SK-N-SH treated with all-trans-retinoic acid at 6 μM for 48 hours (cell line): Measurements from ENCODE around the gene CACNA1H.

ENCODE experiments used
- BACH2 ChIP-seq: fragments of 250-450 bp; sonication (Bioruptor Pico); IDR thresholded peaks from 2 replicates; pipeline ENCODE4 v1.9.0; 2021; ENCODE audit warnings: mild to moderate bottlenecking, borderline replicate concordance
- CSDC2 ChIP-seq: fragments of 250-450 bp; sonication (Bioruptor Pico); IDR thresholded peaks from 2 replicates; pipeline ENCODE4 v1.5.0; 2020; ENCODE audit warnings: mild to moderate bottlenecking, moderate library complexity
- GLIS3 ChIP-seq: fragments of 250-450 bp; sonication (Bioruptor Pico); IDR thresholded peaks from 2 replicates; pipeline ENCODE4 v1.5.0; 2020; ENCODE audit warnings: mild to moderate bottlenecking, moderate library complexity
- OSR1 ChIP-seq: fragments of 250-450 bp; sonication (Bioruptor Pico); IDR thresholded peaks from 2 replicates; pipeline ENCODE4 v1.8.0; 2022; ENCODE audit warnings: moderate library complexity, mild to moderate bottlenecking, inconsistent platforms
- PPARA ChIP-seq: fragments of 250-450 bp; sonication (Bioruptor Pico); IDR thresholded peaks from 2 replicates; pipeline ENCODE4 v1.5.0; 2020; ENCODE audit warnings: mild to moderate bottlenecking, borderline replicate concordance
- RARB ChIP-seq: fragments of 250-450 bp; sonication (Bioruptor Pico); IDR thresholded peaks from 2 replicates; pipeline ENCODE4 v1.8.0; 2021; ENCODE audit warnings: mild to moderate bottlenecking, moderate library complexity
- SNAI2 ChIP-seq: fragments of 250-450 bp; sonication (Bioruptor Pico); IDR thresholded peaks from 2 replicates; pipeline ENCODE4 v1.5.0; 2020; ENCODE audit warnings: mild to moderate bottlenecking, moderate library complexity
- TCF4 ChIP-seq: fragments of 250-450 bp; sonication (Bioruptor Pico); IDR thresholded peaks from 2 replicates; pipeline ENCODE4 v1.8.0; 2021; ENCODE audit warnings: mild to moderate bottlenecking, moderate library complexity, borderline replicate concordance
- TSHZ2 ChIP-seq: fragments of 250-450 bp; sonication (Bioruptor Pico); IDR thresholded peaks from 2 replicates; pipeline ENCODE4 v1.5.0; 2020; ENCODE audit warnings: mild to moderate bottlenecking, moderate library complexity
- ZFP3 ChIP-seq: fragments of 250-450 bp; sonication (Bioruptor Pico); IDR thresholded peaks from 2 replicates; pipeline ENCODE4 v1.5.0; 2020; ENCODE audit warnings: mild to moderate bottlenecking, moderate library complexity
- TF ChIP-seq, protein P1 (sequence below): fragments of 250-450 bp; sonication (Bioruptor Pico); IDR thresholded peaks from 2 replicates; pipeline ENCODE4 v1.5.1; 2020; ENCODE audit warnings: low read depth, mild to moderate bottlenecking, moderate library complexity

DNA sequence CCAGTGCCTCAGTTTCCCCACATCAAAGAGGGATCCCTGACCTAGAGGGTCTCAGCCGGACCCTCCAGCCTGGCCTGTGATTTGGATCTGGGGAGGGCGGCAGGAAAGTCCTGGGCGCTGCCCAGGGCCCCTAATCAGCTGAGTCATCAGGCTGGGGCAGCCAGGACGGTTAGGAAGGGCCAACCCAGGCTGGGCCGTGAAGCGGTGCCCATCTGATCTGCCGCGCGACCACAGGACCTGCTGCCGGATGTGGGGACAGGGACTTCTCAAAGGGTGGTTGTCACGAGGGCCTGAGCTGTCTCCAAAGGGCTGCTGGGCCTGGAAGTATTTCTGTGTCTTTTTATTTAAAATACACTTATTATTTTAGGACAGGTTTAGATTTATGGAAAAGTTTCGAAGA is 92.0 kb downstream of the CACNA1H start:
- TF ChIP-seq PPARA (CRISPR knock-in tag) (no peak), ZFP3 (no peak), CSDC2 (CRISPR knock-in tag) (no peak), OSR1 (no peak), BACH2 (no peak), RARB (no peak), TCF4 (CRISPR knock-in tag) (no peak), SNAI2 (CRISPR knock-in tag) (no peak), GLIS3 (no peak), TSHZ2 (CRISPR knock-in tag) (no peak)
- TF ChIP-seq, protein P1, sequence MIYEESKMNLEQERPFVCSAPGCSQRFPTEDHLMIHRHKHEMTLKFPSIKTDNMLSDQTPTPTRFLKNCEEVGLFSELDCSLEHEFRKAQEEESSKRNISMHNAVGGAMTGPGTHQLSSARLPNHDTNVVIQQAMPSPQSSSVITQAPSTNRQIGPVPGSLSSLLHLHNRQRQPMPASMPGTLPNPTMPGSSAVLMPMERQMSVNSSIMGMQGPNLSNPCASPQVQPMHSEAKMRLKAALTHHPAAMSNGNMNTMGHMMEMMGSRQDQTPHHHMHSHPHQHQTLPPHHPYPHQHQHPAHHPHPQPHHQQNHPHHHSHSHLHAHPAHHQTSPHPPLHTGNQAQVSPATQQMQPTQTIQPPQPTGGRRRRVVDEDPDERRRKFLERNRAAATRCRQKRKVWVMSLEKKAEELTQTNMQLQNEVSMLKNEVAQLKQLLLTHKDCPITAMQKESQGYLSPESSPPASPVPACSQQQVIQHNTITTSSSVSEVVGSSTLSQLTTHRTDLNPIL (CRISPR knock-in tag): no peak
